Putamen (tissue), 1 donor: ENCODE results near the gene NAT8.
A peak's percentile ranks its signal among the peaks of the same experiment; 100 is the strongest.
"Not testable (repeated sequence)": the region's sequence is repeated elsewhere in the genome, so short reads cannot be mapped to it uniquely, and the experiment has no call there.

Experiments
- DNase-seq: peaks from one replicate; pipeline ENCODE4 v3.0.0-alpha.2; 2016; ENCODE audit warnings: low spot score

The NAT8 gene, protein sequence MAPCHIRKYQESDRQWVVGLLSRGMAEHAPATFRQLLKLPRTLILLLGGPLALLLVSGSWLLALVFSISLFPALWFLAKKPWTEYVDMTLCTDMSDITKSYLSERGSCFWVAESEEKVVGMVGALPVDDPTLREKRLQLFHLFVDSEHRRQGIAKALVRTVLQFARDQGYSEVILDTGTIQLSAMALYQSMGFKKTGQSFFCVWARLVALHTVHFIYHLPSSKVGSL

DNA sequence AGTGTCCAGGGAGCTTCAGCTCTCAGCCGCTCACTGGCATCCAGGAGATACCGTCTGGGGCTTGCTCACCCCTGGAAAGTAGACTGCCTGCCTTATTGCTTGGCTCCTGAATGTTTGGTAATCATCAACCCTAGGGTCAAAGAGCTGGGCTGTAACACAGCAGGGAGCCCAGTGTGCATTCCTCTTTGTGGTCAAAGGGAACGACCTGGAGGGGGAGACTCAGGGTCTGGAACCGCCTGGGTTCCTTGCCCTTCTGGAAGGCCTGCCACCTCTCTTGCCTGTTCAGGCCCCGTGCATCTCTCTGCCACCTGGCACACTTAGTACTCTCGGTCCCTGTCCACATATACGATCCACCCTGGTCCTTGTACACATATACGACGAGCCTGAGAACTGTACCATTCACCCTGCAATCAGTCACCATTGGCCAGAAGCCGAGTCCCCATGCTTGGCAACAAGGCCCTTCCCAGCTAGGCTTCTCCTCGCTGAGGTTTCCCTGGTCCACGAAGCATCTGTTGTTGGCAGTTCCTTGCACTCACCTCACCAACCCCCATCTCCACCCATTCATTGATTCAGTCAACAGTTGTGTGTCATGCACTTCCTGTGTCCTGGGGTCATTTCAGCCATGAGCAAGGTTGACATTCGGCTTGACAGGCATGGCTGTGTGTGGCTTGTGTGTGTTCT lies at the start of gene NAT8:
NAT8 (minus strand) TSS at position 85 of the 681 bp plus-strand sequence. CDS start 794 bp downstream, outside the sequence.
- no peak for DNase-seq

- DNase-seq = not testable (repeated sequence)
Observed at GRCh38 chr2:73690372-73691088, 48.3 kb upstream of the NAT8 start.

- DNase-seq = not testable (repeated sequence)
Observed at GRCh38 chr2:73688494-73688893, 46.3 kb upstream of the NAT8 start.

GRCh38 chr2:73685764-73686438 lies 43.7 kb upstream of the NAT8 start:
- DNase-seq = no peak

DNA sequence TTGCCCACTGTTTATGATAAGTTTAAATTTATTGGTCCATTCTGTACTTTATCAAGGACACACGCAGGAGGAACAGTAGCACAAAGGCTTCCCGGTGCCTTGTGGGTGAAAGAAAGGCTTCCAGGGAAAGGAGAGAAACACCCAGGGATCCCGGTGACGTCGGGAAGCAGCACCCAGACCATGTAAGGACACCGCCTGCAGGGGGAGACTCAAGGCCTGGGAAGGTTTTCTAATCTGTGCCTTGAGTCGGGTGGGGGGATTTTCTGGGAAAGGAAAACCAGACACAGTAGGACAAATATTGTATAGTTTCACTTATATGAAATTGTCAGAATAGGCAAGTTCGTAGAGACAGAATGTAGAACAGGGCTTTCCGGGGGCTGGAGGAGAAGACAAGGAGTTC lies 42.7 kb upstream of the NAT8 start:
- not testable (repeated sequence) for DNase-seq

GRCh38 chr2:73684325-73684724 lies 42.1 kb upstream of the NAT8 start:
- not testable (repeated sequence) for DNase-seq

- DNase-seq = not testable (repeated sequence)
Observed at GRCh38 chr2:73679951-73680571, 37.8 kb upstream of the NAT8 start.

DNA sequence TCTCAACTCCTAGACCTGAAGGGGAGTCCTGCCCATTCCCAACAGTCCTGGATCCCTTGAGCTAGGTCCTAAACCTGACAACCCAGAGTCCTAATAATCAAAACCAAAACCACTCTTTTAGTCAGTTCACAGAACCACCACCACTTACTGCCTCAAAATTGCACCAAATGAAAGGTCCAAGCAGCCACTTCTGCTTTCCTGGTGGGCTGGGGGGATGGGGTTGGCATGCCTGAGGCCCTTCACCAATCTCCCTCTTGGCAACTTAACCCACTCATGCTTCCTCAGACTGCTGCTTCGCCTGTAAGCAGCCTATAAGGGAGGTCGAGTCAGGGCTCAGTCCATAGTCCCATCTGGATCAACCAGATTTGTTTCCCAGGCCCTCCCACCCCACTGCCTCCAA lies 37.0 kb upstream of the NAT8 start:
- DNase-seq = not testable (repeated sequence)

DNA sequence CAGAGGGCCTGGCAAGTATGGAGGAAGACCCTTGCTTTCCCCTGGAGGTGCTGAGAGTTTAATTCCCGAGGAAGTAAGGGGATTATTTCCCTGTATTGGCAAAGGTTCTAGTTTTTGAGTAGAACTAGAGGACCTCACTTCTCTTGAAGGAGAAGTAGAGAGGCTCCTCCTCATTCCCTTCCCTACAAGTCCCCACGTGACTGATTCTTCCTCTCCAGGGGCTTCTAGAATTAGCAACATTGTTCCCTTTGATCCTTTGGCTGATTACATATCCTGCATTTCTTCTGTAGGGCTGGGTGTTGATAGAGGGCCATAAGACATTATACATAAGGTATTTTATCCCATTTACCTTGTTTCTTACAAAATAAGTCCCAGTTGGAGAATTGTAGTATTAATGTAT lies 35.8 kb upstream of the NAT8 start:
- not testable (repeated sequence) for DNase-seq

DNA sequence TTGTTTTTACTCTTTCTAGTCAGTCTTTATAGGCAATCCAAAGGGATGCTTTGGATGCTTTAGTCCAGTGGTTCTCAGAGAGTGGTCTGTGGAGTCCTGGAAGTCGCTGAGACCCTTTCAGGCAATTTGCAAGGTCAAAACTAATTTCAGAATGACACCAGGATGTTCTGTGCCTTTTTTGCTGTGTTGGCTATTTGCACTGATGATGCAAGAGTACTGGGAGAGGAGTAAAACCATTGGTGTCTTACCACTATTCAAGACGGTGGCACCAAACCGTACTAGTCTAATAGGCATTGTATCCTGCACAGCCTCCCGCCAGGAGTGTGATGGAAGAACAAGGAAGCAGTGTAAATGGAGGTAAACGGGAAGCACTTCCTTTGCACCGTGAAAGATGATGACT lies 34.0 kb upstream of the NAT8 start:
- DNase-seq = not testable (repeated sequence)

GRCh38 chr2:73674696-73675157 lies 32.5 kb upstream of the NAT8 start:
- DNase-seq = not testable (repeated sequence)

DNA sequence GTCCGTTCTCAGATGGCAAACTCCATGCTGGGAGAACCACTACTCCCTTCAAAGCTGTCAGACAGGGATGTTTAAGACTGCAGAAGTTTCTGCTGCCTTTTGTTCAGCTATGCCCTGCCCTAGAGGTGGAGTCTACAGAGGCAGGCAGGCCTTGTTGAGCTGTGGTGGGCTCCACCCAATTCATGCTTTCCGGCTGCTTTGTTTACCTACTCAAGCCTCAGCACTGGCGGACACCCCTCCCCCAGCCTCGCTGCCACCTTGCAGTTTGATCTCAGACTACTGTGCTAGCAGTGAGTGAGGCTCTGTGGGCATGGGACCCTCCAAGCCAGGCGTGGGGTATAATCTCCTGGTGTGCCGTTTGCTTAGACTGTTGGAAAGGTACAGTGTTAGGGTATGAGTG lies 27.8 kb upstream of the NAT8 start:
- not testable (repeated sequence) for DNase-seq

GRCh38 chr2:73667239-73667638 lies 25.0 kb upstream of the NAT8 start:
- not testable (repeated sequence) for DNase-seq

DNA sequence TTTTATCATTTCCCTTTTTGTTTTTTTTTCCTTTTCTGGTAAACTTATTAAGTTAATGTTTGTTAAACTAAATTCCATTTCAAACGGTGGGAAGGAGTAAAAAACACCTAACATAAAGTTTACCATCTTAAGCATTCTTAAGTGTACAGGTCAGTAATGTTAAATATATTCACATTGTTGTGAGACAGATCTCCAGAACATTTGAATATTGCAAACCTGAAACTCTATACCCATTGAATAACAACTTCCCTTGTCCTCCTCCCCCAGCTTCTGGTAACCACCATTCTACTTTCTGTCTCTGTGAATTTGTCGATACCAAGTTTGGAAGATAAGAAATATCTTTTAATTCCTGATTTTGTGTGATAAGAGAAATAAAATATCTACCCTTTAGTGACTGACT lies 12.0 kb upstream of the NAT8 start:
- DNase-seq = no peak

GRCh38 chr2:73652348-73652747 lies 10.1 kb upstream of the NAT8 start:
- DNase-seq = no peak

DNA sequence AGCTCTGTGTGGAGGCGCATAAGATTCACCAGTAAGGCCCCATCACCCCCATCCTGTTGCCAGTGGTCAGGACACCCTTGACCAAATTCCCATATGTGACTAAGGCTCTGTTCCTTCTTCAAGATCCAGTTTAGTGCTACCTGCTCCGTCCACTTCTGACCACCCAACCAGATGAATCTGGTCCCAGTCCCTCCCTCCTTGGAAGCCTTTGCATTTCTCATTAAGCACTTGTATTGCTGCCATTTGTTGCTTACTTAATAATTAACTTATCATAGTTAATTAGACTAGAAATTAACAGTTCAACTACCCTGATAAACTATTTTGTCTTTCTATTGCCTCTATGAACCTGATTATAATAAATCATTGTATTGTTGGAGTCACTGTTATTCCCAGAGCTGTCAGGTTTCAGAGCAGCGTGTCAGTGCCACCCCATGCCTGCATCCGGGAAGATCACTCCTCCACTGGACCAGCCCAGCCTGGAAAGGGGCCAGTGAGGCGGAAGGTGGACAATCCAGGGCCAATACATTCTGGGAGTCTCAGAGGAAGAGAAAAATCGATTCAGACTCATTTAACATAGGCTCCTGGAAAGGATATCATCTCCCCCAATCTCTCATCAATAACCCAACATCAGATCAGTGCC lies 9.5 kb upstream of the NAT8 start:
- DNase-seq = no peak

- DNase-seq = not testable (repeated sequence)
Observed at GRCh38 chr2:73647690-73648089, 5.5 kb upstream of the NAT8 start.

DNA sequence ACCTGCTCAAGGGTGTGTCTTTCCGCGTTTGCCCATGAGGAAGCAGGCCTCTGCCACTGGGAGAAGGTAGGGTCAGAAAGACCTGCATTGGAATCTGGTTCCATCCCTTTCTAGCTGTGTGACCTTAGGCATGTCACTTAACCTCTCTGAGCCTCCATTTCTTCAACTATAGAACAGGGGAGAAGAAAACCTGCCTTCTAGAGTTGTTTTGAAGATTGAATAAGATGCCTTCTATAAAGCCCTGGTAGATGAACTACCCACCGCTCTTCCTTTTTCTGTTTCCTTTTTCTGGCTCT lies 507 bp downstream of the NAT8 start:
- DNase-seq = no peak

GRCh38 chr2:73640946-73641766 lies 1.1 kb downstream of the NAT8 start:
- DNase-seq = no peak

- peak; percentile 3 for DNase-seq
Observed at GRCh38 chr2:73640511-73640911, 1.7 kb downstream of the NAT8 start.

DNA sequence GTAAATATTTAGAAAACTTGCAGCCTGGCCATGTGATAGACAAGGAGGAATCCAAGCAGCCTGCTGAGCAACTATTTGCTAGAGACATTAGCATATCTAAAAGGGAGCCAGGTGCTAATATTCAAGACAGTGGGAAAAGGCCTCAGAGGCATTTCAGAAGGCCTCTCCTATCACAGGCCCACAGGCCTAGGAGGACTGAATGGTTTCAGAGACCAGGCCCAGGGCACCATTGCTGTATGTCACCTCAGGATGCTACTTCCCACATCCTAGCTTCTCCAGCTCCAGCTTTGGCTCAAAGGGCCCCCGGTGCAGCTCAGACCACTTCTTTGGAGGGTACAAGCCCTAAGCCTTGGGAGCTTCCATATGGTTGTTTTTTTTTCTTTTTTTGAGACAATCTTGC lies 3.8 kb downstream of the NAT8 start:
- DNase-seq = no peak
